Embryonic facial prominence (tissue), 1 donor: ENCODE data around the gene PGAP6.
"Not testable (repeated sequence)": the region's sequence is repeated elsewhere in the genome, so short reads cannot be mapped to it uniquely, and the experiment has no call there.

ENCODE experiments used
- DNase-seq: peaks from one replicate; pipeline ENCODE4 v3.0.0-alpha.2; 2016; ENCODE audit errors: extremely low spot score

PGAP6 gene

GRCh38 chr16:351804-352520 lies 29.8 kb downstream of the PGAP6 start:
- DNase-seq, result no peak

DNA sequence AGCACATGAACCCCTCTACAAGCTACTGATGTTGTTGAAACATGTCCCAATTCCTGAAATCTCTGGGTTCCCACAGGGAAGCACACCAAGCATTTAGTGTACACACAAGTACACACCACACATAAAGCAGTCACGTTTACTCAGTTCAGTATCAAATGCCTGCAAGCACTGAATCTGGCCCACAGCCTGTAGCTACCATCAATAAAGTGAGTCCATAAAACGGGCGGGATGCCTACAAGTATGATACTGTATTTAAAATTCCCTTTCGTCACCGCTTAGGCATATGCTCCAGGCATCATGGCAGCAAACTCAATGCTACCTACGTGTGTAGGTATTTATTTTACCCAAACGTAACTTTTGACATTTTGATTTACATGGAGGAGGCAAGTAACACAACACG lies 31.6 kb downstream of the PGAP6 start:
- DNase-seq, result no peak

DNA sequence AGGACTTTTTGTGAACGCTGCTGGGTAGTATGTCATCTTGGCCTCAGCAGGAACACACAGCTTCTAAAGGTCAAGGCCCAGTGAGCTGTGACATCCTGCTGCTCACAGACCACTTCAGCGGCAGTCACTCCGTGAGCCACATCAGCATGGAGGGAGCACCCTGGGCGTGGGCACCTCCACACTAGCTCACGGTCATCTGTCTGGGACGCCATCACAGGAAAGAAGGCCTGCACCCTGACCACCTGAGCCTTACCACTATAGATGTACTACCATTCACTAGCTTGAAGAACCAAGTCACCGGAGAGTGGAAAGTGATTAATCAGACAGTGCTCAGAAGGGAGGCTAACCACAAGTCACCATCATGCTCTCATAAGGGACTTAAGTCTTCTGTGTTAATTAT lies 32.6 kb downstream of the PGAP6 start:
- no peak for DNase-seq

DNA sequence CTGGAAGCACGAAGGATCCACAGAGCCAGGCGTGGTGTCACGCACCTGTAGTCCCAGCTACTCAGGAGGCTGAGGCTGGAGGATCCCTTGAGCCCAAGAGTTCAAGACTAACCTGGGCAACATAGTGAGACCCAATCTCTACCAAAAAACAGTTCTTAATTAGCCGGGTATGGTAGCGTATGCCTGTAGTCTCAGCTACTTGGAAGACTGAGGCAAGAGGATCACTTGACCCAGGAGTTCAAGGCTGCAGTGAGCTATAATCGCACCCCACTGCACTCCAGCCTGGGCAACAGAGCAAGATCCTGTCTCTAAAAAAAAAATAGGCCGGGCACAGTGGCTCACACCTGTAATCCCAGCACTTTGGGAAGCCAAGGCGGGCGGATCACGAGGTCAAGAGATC lies 33.3 kb downstream of the PGAP6 start:
- DNase-seq, result not testable (repeated sequence)

DNA sequence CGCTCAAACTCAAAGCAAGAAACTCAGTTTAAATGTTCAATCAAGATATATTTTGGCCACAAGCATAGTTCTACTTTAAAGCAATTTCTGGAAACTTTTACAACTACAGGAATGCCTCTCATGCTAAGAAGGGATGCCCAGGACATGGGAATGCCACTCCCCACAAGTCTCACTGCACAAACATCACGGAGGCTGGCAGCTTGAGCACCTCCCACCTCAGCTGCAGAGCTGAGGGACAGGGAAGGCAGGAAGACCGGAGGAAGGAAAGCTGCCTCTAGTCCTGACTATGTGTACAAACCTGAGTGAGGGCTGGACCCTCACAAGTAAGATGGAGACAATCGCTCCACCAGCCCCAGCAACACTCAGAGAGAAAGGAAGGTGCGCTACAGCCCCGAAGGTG lies 34.6 kb downstream of the PGAP6 start:
- no peak for DNase-seq

GRCh38 chr16:346587-346986 lies 35.2 kb downstream of the PGAP6 start:
- no peak for DNase-seq

GRCh38 chr16:345772-346171 lies 36.0 kb downstream of the PGAP6 start:
- no peak for DNase-seq

DNA sequence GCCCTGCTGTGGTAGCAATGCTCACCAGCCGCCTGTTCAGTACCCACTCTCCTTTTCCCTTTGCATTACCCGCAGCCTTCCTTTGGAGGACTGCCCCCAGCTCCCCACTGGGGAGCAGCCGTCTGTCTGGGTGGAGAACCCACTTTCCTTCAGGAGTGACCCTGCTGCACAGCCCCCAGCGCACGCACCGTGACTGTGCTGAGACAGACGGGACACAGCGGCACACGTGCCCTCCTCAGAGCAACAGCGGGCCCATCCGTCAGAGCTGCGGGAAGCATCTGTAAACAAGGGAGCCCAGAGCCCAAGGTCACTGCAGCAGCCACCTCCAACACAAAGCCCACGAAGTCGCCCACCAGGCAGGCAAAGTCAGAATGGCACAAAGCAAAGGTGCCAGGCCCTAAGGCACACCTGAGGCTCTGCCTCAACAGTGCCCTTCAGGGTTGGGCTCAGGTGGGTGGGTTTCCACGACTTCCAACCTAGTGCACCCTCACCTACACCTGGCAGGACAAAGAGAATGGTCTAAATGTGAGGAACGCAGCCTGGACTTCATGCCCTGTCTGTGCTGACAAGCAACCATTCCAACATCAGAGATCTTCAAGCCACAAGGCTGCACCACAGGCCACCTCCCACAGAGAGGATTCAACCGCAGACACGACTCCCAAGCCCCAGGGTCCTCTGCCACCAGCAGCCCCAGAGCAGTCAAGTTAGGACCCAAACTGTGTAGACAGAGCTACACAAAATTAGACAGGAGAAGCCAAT lies 39.1 kb downstream of the PGAP6 start:
- no peak for DNase-seq

- DNase-seq, result not testable (repeated sequence)
These were observed 39.8 kb downstream of the PGAP6 start for GRCh38 chr16:341974-342336.

GRCh38 chr16:341095-341973 lies 40.4 kb downstream of the PGAP6 start:
- not testable (repeated sequence) for DNase-seq

DNA sequence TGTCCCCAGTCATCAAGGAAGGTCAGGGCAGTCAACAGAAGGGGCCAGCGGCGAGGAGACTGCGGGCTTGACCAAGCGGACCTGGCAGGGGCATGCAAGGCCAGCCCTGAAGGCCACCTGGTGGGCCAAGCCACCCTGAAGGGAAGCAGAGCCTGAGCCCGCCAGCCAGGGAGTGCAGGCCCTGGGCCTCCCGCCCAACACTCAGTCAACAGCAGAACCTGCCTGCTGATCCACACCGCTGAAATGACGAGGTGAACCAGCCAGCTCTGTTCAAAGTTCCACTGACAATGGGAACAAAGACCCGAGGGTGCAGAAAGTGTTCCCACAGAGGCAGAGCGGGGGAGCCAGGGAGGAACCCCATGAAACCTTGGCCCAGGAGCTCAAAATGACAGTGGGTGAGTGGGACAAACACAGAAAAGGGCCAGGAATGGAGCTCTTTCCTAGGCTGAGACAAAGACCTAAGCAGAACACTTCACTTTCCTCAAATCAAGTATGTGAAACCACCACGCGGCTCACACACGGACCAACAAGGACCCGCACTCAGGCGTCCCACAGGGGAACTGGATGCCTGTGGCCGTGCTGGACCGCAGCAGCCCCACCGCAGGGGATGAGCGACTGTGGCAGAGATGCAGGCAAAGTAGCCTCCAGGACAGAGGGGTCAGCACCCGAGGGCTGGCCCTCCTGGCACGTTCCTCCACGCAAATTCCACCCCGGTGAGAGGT lies 41.2 kb downstream of the PGAP6 start:
- DNase-seq, result no peak

DNA sequence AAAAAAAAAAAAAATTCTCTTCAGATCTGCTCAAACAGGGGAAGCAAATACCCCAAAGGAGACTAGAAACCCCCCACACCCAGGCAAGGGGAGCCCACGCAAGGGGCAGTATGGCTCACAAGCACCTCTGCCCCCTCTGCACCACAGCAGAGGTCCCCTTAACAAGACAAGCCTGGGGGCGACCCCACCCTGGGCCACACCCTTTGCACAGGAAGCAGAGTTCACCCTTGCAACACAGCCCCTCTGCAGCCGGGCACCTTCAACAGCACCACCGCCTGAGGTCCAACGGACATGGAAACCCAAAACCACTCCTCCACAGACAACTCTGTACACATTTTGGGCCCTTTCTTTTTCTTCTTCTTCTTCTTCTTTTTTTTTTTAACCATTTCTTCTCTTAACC lies 42.1 kb downstream of the PGAP6 start:
- DNase-seq, result no peak

DNA sequence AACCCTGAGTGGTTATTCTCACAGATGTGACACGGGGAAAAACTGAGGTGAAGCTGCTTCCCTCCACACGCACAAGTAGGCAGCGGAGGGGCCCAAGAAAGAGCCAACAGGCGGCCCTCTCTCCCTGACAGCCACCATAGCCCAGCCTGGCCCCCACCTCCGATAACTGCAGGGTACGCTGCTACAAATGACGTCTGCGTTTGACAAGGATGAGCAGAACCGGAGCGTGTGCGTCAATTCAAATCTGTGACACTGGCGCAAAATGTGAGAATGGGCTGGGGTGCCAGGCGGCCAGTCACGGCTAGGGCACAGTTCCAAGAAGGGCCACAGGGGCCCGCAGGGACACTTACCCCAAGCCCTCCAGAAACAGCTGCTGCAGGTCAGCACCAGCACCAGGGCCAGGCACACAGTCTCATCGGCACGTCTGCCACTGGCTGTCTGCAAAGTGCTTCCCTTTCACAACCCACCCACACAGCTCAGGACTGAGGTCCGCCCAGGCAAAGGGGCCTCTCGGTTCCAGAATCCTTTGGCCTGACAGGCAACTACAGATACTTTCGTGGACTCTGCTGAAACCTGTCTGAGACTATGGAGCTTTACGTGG lies 43.7 kb downstream of the PGAP6 start:
- DNase-seq, result no peak

DNA sequence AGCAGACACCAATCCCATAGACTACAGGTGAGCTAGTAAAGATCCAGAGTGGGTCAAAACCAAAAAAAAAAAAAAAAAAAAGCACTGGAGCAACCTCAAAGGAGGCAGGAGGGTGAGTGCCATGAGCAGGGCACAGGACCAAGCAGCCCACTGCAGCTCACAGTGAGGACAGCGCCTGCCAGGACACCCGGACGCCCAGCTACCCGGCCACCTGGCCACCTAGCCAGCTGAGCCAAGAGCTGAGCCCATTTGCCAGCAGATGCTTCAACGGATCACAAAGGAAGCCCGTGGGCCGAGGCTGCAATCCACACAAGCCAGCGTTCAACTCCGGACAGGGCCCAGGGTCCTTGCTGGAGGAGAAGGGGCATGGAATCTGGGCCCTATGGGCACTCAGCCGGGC lies 44.3 kb downstream of the PGAP6 start:
- no peak for DNase-seq

DNA sequence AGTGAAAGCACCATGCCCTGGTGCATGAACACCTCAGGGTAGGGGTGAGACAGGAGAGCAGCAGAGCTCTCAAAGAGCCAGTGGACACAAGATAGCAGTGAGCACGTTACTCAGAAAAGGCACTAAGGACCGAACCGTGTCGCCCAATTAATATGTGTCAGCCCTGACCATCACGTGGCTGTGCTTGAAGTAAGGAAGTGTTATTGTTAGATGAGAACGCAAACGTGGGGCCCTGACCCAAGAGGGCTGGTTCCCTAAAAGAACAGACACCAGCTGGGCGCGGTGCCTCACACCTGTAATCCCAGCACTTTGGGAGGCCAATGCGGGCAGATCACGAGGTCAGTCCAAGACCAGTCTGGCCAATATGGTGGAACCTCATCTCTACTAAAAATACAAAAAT lies 45.5 kb downstream of the PGAP6 start:
- no peak for DNase-seq

DNA sequence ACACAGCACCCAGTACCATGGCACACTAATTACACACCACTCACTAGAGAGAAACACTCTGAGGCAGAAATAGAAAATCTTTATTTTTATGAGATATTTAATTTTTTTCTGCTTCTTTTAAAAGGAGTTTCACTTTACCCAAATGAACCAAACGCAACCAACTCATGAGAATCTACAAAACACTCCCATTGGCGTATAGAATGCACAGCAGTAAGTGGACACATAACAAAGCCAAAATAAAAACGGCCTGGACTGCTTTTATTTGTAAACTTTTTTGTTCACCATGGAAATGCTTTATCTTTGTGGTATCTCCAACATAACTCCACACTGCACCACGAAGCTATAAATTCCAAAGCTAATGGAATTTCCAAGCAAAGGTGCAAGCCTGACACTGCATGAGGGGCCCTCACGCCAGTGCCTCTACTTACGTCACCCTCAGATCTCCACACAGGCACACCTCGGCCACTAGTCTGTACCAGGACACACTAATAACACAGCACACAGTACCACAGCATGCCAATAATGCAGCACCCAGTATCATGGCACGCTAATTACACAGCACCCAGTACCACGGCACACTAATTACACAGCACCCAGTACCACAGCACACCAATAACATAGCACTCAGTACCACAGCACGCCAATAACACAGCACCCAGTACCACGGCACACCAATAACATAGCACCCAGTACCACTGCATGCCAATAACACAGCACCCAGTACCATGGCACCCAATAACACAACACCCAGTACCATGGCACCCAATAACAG lies 46.7 kb downstream of the PGAP6 start:
- DNase-seq, result not testable (repeated sequence)

DNA sequence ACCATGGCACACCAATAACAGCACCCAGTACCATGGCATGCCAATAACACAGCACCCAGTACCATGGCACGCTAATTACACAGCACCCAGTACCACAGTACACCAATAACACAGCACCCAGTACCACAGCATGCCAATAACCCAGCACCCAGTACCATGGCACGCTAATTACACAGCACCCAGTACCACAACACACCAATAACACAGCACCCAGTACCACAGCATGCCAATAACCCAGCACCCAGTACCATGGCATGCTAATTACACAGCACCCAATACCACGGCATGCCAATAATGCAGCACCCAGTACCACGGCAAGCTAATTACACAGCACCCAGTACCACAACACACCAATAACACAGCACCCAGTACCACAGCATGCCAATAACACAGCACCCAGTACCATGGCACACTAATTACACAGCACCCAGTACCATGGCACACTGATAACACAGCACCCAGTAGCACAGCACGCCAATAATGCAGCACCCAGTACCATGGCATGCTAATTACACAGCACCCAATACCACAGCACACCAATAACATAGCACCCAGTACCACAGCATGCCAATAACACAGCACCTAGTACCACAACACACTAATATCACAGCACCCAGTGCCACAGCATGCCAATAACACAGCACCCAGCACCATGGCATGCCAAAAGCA lies 47.5 kb downstream of the PGAP6 start:
- not testable (repeated sequence) for DNase-seq

GRCh38 chr16:333406-334094 lies 48.2 kb downstream of the PGAP6 start:
- no peak for DNase-seq

DNA sequence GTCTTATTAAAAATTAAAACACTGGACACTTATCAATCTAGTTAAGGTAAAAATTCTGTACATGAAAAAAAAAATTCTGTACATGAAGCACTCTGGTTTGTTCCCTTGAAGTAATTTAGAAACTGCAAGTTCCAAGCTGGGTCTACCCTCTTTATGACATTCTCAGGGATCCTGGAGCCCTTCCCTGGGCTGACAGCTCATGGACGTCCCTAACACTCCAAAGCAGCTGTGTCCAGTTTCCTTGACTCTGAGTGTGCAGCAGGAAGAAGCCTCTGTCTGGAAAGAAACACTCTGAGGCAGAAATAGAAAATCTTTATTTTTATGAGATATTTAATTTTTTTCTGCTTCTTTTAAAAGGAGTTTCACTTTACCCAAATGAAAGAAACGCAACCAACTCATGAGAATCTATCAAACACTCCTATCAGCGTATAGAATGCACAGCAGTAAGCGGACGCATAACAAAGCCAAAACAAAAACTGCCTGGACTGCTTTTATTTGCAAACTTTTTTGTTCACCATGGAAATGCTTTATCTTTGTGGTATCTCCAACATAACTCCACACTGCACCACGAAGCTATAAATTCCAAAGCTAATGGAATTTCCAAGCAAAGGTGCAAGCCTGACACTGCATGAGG lies 50.5 kb downstream of the PGAP6 start:
- not testable (repeated sequence) for DNase-seq
